ENCODE measurements around the gene FBXO3. TPM values are rescaled to one million over a fixed set of nuclear protein-coding genes. Genes with fewer than 3 reads are reported as not detected.

Gene FBXO3
- total RNA-seq, 1 donor from 2014 or later: 28.7 TPM

DNA sequence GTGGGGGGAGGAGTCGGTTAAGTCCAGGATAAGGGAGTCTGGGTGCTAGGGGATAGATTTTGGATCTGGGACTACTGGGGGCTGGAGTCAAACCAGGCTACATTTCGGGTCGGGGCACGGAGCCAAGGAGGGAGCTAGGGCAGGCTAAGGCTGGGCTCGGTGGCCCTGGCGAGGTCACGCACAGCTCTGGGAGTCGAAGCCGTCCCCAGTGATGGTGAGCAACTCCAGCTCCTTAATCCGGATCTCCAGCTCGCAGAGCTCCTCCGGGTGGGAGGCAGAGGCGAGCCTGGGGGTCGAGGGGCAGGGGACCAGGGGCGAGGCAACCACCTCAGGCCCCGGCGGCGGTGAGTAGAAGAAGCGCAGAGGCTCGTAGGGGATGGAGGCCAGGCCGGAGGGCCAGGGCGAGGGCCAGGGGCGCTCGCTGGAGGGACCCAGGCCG is 74.2 kb downstream of the FBXO3 start:
- peaks cover 20% of the 10 kb centered on the region for H3K4me1 Mint-ChIP-seq

DNA sequence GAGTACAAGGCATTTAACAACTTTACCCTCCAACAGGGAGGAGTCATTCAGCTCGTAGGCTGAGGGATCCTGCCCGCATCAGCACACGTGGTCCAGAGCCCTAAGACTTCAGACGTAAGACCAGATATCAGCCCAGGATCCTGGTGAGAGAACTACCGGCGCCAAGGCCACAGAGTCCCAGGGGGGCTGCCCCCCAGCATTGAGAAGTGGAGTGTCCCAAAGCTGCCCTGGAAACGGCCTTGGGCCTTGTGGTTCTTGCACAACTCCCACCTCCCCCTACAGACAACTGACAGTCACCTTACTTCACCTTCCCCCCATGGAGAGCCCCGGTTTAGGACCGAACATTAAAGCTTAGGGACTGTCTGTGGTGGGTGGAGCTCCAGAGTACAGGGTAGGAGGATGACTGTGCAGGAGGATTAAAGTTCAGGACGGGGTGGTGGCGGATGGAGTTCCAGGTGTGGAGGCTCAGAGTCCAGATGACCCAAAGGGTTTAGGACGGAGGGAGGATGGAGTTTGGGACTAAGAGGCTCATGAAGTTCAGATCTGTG is 74.7 kb downstream of the FBXO3 start:
- no peak for DNase-seq (ENCODE audit: low spot score in 2 of 2, unreplicated experiment in 2 of 2)
- peak overlapping the region; percentile 61 for H3K4me3 Mint-ChIP-seq
- TF ChIP-seq, protein P1, sequence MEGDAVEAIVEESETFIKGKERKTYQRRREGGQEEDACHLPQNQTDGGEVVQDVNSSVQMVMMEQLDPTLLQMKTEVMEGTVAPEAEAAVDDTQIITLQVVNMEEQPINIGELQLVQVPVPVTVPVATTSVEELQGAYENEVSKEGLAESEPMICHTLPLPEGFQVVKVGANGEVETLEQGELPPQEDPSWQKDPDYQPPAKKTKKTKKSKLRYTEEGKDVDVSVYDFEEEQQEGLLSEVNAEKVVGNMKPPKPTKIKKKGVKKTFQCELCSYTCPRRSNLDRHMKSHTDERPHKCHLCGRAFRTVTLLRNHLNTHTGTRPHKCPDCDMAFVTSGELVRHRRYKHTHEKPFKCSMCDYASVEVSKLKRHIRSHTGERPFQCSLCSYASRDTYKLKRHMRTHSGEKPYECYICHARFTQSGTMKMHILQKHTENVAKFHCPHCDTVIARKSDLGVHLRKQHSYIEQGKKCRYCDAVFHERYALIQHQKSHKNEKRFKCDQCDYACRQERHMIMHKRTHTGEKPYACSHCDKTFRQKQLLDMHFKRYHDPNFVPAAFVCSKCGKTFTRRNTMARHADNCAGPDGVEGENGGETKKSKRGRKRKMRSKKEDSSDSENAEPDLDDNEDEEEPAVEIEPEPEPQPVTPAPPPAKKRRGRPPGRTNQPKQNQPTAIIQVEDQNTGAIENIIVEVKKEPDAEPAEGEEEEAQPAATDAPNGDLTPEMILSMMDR (IDR thresholded peaks at IDR 0.05; ENCODE audit: unreplicated experiment): no peak
- H3K27ac Mint-ChIP-seq: no peak overlapping the region
- H3K4me1 Mint-ChIP-seq: peaks cover 20% of the 10 kb centered on the region
- H3K9me3 Mint-ChIP-seq: no peaks in the 10 kb centered on the region
- H3K27me3 Mint-ChIP-seq (ENCODE audit: low read depth): peaks cover 19% of the 10 kb centered on the region
- no peaks in the 10 kb centered on the region for H3K36me3 Mint-ChIP-seq

More for the DNA sequence above, 74.2 kb downstream of the FBXO3 start:
- Mint-ChIP-seq H3K27me3 (ENCODE audit: low read depth) (peaks cover 19% of the 10 kb centered on the region), H3K4me3 (peak overlapping the region; percentile 61), H3K27ac (no peak overlapping the region), H3K36me3 (no peaks in the 10 kb centered on the region), H3K9me3 (no peaks in the 10 kb centered on the region)
- TF ChIP-seq, protein P1 (IDR thresholded peaks at IDR 0.05; ENCODE audit: unreplicated experiment): no peak
- no peak for DNase-seq (ENCODE audit: low spot score in 2 of 2, unreplicated experiment in 2 of 2)

GRCh38 chr11:33698921-33699320 is 75.4 kb downstream of the FBXO3 start:
- H3K27ac Mint-ChIP-seq: no peak overlapping the region
- TF ChIP-seq, protein P1 (IDR thresholded peaks at IDR 0.05; ENCODE audit: unreplicated experiment): no peak
- H3K9me3 Mint-ChIP-seq: no peaks in the 10 kb centered on the region
- no peak overlapping the region for H3K4me3 Mint-ChIP-seq
- DNase-seq (ENCODE audit: low spot score in 2 of 2, unreplicated experiment in 2 of 2): no peak
- peaks cover 19% of the 10 kb centered on the region for H3K27me3 Mint-ChIP-seq (ENCODE audit: low read depth)
- no peaks in the 10 kb centered on the region for H3K36me3 Mint-ChIP-seq
- H3K4me1 Mint-ChIP-seq: peaks cover 20% of the 10 kb centered on the region

DNA sequence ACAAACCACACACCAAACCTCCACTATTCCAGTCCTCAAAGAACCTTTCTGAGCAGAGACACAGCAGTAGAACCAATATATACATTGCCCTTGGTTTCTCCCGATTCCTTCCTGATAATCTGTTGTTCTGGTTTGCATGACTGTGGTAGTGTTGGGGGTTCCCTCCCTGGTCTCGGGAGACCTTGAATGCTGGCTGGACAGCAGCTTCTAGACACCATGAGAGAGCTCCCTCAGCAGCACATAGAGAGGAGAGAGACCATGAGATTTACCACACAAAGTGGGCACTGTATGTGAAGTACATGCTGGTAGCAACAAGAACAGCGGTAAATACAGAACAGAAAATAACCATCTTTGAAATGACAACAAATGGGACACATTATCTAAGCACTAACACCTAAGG is 76.3 kb downstream of the FBXO3 start:
- Mint-ChIP-seq H3K9me3 (no peaks in the 10 kb centered on the region), H3K27me3 (ENCODE audit: low read depth) (peaks cover 19% of the 10 kb centered on the region), H3K4me3 (no peak overlapping the region), H3K36me3 (no peaks in the 10 kb centered on the region), H3K27ac (no peak overlapping the region), H3K4me1 (peaks cover 25% of the 10 kb centered on the region)
- TF ChIP-seq, protein P1 (IDR thresholded peaks at IDR 0.05; ENCODE audit: unreplicated experiment): no peak
- DNase-seq (ENCODE audit: low spot score in 2 of 2, unreplicated experiment in 2 of 2): no peak

GRCh38 chr11:33696931-33697638 is 77.2 kb downstream of the FBXO3 start:
- Mint-ChIP-seq H3K9me3 (no peaks in the 10 kb centered on the region), H3K4me3 (no peak overlapping the region), H3K4me1 (peaks cover 28% of the 10 kb centered on the region), H3K27ac (no peak overlapping the region), H3K27me3 (ENCODE audit: low read depth) (peaks cover 19% of the 10 kb centered on the region), H3K36me3 (no peaks in the 10 kb centered on the region)
- TF ChIP-seq, protein P1 (IDR thresholded peaks at IDR 0.05; ENCODE audit: unreplicated experiment): no peak
- no peak for DNase-seq (ENCODE audit: low spot score in 2 of 2, unreplicated experiment in 2 of 2)
